SHP77 (cell line): ENCODE results near the gene STK35.
A peak's percentile ranks its signal among the peaks of the same experiment; 100 is the strongest.

Source experiments
- DNase-seq, 2 experiments: peaks; one replicate each; lab custom pipeline; 2025; lab: John Stamatoyannopoulos, UW

The STK35 gene

GRCh38 chr20:2101057-2101864 lies at the start of gene STK35:
Gene STK35 (plus strand): TSS chr20:2101827. CDS start chr20:2101882, 55 bp downstream.
- DNase-seq = peak; percentile 71 to 81

GRCh38 chr20:2051946-2052345 lies 49.7 kb upstream of the STK35 start:
- no peak for DNase-seq

- no peak for DNase-seq
These were observed 48.9 kb upstream of the STK35 start for GRCh38 chr20:2052741-2053140.

- no peak for DNase-seq
These were observed 48.0 kb upstream of the STK35 start for GRCh38 chr20:2053615-2054014.

GRCh38 chr20:2054911-2055310 lies 46.7 kb upstream of the STK35 start:
- no peak for DNase-seq

- no peak for DNase-seq
These were observed 42.2 kb upstream of the STK35 start for GRCh38 chr20:2059411-2059810.

GRCh38 chr20:2065099-2065498 lies 36.5 kb upstream of the STK35 start:
- no peak for DNase-seq

- DNase-seq = no peak
These were observed 35.0 kb upstream of the STK35 start for GRCh38 chr20:2066461-2067122.

- DNase-seq = no peak
These were observed 20.9 kb upstream of the STK35 start for GRCh38 chr20:2080532-2081224.

GRCh38 chr20:2084703-2085102 lies 16.9 kb upstream of the STK35 start:
- no peak for DNase-seq

GRCh38 chr20:2086177-2086979 lies 15.2 kb upstream of the STK35 start:
- DNase-seq = no peak

- DNase-seq = no peak
These were observed 14.6 kb upstream of the STK35 start for GRCh38 chr20:2086980-2087377.

GRCh38 chr20:2088891-2089290 lies 12.7 kb upstream of the STK35 start:
- DNase-seq = no peak

GRCh38 chr20:2089447-2089846 lies 12.2 kb upstream of the STK35 start:
- no peak for DNase-seq

- DNase-seq = peak; percentile 2 to 37
These were observed 8.4 kb upstream of the STK35 start for GRCh38 chr20:2093159-2093781.

- DNase-seq = no peak
These were observed 7.7 kb upstream of the STK35 start for GRCh38 chr20:2093883-2094282.

- DNase-seq = peak; percentile 90 to 91
These were observed 398 bp downstream of the STK35 start for GRCh38 chr20:2101865-2102584.

- DNase-seq = peak; percentile 88 to 90
These were observed 1.2 kb downstream of the STK35 start for GRCh38 chr20:2102585-2103460.

GRCh38 chr20:2103461-2104153 lies 2.0 kb downstream of the STK35 start:
- no peak for DNase-seq
